ENCODE results near the gene BLNK.
"Not testable (repeated sequence)": the region's sequence is repeated elsewhere in the genome, so short reads cannot be mapped to it uniquely, and the experiment has no call there.

The BLNK gene

DNA sequence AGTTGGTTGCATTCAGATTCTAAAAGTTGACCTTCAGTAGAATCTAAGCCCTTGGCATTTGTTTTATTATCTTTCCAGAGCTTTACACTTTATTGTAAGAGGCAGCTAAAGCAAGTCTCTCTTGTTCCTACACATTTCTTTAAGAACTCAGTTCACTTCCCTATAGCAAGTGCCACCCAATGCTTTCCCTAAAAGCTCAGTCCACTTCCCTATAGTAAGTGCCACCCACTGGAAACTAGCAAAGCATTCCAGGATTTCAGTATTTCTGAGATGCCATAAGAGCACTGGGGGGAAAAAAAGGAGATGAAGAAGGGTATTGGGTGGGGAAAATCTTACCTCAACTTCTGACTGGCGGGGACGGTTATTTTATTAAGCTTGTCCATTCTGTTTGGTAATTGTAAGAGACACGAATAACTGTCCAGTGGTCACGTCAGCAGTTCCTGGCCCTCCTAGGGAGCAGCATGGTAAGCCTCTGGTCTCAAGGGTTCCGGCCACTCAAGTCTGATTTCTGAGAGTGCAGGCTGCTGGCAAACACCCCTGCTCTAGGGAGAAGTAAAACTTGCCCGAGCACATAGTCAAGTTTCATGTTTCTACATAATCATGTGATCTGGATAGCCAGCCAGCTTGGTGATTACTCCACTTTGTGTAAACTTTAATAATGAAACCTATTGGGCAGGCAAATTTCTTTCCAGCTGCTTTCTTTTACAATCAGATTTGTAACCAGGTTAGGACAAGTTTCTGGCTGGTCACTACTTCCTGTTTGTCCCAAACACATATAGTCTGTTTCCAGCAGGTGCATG lies at the start of gene BLNK:
TSS of gene BLNK (minus strand) at position 554 of the 800 bp plus-strand sequence. CDS start at position 383, 171 bp downstream.
- DNase-seq (ENCODE audit: low spot score) = peak; percentile 90

DNA sequence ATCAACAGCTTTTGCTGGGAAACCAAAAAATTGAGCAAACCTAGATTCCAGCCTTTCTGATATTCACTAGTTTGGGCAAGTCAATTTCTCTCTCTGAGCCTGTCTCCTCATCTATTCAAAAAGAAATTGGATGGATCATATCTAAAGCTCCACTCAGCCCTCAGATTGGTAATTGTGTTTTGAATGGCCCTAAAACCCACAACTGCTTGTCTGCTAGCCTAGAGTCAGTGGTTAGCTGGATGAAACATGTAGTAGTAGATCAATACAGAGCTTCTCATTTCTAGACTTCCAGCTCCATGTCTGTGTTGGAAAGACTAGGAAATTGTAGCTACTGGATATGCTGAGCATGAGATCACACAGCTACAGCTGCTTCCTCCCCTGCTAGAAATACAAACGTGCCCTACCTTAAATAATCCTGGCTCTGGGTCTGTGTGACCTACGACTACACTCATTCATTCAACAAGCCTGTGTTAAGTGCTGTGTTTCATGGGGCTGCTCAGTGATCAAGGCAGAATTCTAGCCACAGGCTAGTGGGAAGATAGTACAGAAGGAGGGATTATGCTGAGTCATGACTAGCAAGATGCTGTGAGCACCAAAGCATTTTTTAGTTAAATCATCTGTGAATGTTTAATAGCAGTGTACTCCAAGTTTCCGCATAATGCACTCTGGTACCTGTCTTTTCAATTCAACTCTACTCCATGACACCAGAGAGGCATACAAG lies 48.5 kb upstream of the BLNK start:
- no peak for DNase-seq (ENCODE audit: low spot score)

DNA sequence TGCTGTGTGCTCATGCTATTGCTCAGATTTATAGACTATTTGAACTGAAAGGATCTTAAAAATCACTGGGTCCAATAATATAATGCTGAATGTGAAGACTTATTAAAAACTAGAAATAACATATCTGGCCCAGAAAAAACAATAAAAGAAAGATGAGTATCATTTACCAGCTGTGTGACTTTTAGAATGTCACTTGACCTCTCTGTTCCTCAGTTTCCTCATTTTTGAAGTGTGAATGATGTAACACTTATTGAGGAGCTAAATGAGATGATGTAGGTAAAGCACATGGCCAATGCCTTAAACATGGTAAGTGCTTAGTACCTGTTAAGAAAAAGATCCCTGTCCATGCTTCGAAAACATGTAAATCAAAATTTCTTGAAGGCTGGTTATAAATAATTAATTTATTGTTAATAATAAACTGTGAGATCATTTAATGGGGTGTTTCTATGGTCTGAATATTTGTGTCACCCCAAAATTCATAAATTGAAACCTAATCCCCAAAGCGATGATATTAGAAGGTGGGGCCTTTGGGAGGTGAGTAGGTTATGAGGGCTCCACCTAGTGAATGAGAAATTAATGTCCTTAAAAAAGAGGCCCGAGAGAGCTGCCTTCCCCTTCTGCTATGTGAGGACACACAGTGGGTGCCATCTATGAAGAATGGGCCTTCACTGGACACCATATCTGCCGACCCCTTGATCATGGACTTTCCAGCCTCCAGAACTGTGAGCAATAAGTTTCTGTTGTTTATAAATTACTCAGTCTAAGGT lies 45.9 kb upstream of the BLNK start:
- peak; percentile 40 for DNase-seq (ENCODE audit: low spot score)

DNA sequence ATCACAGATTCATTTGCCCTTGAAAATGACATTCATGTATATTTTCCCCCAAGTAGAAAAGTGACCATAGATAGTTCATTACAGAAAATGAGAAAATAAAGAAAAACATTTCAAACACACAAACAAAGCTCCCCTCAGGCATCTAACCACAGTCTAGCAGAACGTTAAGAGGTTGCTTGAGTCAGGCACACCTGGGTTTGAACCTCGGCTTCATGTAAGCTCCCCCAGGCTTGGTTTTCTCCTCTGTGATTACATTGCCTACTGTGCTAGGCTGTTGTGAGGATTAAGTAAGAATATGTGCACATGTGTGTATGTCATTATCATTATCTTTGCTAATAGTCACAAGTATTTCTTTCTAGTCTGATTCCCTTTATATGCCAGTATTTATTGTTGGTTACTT lies 42.0 kb upstream of the BLNK start:
- DNase-seq (ENCODE audit: low spot score) = no peak

DNA sequence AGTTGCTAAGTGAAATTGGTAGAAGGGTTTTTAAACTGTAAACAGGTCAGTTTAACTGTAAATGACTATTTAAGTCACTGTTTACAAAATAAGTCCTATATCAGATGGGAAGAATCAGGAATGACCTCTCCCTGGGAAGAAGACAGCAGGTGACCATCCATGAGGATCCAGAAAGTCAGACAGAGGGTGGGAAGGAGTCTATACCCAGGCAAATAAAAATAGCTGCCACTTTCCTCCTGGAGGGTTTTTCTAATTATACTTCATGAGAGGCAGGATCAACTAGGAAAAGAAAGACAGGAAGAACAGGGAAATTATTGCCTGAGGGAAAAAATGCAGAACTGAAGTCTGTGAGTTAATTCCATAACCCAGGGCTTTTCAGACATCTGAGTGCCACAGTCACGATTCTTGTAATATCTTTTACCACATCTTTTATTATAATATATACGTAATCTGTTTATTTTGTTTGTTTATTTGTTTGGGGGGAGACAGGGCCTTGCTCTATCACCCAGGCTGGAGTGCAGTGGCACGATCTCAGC lies 39.9 kb upstream of the BLNK start:
- no peak for DNase-seq (ENCODE audit: low spot score)

DNA sequence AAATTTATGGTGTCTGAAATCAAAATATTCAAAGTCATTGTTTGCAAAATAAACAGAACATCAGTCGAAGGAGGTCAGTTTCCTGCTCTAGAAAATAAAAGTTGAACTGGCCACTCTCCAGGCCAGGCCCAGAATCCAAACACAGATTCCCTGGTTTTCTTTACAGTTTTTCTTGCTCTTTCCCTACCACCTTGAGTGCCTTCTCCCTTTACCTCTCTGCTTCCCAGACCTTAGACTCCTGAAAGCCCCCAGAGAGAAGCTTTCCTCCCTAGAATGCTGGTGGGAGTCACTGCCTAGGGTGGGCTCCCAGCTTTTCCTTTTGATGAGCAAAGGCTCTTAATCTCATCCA lies 38.9 kb upstream of the BLNK start:
- DNase-seq (ENCODE audit: low spot score) = no peak

DNA sequence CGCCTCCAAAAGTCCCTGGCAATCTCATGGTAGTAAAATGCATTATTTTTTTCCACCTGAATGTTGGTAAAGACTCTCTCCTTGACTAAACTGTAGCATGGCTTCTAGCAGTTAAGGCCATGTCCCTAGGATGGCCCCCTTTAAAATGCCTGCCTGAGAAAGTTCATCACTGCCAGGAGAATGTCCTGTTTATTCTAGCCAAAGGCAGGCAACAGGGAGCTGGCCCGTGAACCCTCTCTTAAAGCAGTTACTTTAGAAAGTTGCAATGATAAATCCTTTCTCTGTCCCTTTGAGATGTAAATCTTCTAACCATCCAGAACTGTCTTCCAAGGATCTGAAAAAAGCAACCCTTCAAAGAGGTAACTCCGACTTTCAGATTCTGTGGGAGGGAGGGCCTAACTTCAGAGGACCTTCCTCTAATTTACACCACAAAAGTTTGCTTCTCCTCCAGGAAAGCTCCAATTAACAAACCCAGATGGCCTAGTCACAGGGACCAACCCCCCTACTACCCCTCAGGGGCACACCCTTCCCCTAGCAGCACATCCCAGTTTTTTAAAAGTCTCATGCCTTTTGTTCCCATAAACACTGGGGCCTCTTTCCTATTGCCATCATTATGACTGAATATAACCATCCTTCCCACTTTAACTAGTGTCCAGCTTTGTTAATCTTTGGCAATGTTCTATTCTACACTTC lies 38.4 kb upstream of the BLNK start:
- no peak for DNase-seq (ENCODE audit: low spot score)

DNA sequence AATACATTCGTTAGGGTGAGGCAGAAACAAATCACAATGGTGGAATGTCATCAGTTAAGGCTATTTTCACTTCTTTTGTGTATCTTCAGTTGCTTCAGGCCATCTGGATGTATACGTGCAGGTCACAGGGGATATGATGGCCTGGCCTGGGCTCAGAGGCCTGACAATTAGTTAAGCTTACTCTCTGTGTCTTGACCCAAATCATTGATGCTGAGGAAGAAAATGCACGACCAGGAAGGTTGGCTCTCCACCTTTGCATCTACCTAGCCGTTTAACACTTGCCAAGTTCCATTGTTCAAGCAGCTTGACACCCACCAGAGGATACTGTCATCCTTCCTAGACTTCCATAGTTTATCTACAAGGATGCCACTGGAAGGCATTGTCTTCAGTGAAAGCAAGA lies 37.5 kb upstream of the BLNK start:
- DNase-seq (ENCODE audit: low spot score) = not testable (repeated sequence)

DNA sequence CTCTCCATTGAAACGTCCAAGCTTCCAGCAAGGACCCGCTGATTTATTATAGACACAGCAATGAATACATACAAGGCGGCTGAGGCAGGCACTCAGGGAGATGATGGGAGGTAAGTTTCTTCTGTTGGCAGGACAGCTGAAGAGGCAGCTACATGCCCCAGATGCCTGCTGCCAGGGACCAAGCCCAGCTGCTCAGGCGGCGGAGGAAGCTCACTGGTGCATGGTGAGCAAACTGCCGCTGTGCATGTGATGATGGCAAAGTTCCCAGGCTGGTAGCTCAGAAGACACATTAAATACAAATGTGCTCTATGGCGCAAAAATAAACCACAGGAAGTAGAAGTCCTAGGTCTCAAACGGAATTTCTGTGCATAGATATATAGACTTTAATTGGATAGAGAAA lies 35.1 kb upstream of the BLNK start:
- peak; percentile 93 for DNase-seq (ENCODE audit: low spot score)

DNA sequence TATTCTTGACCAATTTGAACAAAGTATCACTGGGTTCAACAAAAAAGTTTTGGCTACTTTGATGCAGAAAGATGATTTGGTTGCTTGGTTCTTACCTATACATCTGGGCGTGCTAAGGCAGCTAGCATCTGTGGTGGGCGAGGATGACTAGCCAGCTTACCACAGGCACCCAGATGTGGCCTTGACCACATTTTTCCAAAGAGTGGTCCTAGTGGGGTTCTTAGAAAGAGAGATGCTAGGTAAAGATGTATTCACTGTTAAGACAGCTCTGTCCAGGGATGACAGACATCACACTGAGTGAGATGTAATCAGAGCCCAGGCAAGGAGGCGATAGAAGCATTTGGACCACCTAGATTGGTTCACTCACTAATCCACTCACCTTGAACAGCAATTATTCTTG lies 33.6 kb upstream of the BLNK start:
- DNase-seq (ENCODE audit: low spot score) = no peak

DNA sequence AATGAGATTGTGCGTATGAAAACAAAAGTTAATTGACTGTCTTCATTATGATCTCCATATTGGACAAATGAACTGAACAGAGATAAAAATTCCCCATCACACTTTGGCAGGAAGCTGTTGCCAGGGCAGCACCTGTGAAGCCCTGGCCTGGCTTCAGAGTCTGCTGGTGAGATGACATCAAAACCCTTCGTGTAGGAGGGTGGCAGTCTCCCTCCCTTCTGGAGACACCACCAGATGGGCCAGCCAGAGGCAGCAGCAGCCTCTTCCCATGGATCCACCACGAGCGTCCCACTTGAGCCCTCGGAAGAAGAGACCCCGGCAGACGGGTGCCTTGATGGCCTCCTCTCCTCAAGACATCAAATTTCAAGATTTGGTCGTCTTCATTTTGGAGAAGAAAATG lies 32.9 kb upstream of the BLNK start, which contains the start of gene DNTT:
TSS of gene DNTT (plus strand) at position 205 of the 400 bp plus-strand sequence. CDS start at position 269, 64 bp downstream.
- DNase-seq (ENCODE audit: low spot score) = no peak

DNA sequence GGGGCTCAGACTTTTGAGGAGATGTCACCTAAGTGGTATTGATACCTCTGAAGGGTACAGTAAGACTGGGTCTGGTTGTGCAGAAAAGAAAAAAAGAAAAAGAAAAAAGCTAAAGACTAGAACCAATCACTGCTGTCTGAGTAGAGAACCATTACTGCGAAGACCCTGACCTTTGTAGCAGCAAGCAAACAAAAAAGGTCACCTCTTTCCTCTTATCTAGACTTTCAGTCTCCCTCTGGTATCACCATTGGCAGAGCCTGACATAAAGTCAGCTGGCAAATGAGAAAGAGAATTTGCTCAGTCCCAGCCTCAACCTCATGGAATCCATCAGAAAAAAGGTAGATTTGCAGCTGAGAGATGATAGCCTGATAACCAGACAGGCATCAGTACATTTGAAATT lies 30.2 kb upstream of the BLNK start:
- no peak for DNase-seq (ENCODE audit: low spot score)

DNA sequence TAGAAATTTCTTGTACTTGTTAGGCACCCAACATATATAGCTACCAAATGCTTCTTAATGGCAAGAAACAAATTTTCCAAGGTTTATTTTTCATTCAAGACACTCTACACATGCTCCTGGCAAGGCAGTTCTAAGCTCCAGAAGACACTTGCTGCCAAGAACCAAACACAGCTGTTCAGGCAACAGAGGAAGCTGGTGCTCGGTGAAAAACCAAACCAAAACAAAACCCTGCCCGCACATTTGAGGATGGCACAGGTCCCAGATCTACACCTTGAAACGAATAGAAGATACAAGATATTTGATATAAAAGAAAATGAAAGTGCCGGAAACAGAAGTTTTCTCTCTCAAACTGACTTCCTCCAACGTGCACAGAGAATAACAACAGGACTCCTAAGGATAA lies 28.0 kb upstream of the BLNK start:
- DNase-seq (ENCODE audit: low spot score) = peak; percentile 39

DNA sequence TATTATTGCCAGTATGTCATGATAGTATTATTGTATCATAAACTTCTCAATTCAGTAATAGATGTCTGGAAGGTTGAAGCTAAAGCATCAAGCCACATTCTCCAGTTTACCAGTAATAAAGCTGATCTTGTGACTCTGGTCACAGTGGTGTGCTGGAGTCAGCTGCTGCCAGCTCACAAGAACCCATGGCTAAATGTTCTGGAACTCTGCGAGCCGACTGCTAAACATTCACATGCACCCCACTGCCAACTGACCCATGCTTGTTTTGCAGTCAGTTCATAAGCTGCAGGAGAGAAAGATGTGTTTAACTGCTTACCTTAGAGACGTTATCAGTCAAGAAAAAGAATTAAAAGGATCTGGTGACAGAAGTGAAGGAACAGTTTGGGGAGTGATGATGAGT lies 27.0 kb upstream of the BLNK start:
- no peak for DNase-seq (ENCODE audit: low spot score)

DNA sequence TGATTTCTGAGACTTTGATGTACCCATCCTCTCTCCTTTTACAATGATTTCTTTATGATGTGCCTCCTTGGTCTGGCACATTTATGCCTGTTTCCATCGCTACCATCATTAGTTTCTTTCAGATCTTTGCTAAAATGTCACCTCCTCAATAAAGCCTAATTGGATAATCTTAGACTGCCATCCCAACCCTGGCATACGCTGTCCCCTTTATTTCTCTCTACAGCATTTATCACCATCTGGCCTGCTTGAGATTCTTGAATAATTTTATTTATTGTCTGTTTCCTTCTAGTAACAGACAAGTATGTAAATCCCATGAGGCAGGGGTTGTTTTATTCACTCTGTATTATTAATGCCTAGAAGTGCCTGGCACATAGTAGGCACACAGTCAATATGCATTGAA lies 26.1 kb upstream of the BLNK start:
- DNase-seq (ENCODE audit: low spot score) = no peak

DNA sequence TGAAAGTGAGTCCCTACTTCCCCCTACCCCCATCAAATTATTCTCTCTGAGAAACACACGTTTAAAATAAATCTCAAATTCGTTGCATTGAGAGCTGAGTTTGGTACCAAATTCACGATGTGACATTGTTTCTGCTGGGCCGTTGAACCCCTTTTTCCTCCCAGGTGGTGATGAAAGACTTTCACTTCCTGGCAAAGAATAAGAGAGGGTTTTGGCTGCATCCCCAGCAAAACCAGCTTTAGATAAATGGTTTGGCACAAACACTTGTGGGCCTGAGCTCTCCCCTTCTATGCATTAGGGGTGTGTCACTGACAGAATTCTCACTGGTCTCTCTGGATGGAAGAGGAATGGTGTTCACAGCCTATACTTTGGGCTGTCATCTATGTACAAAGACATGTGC lies 24.1 kb upstream of the BLNK start:
- DNase-seq (ENCODE audit: low spot score) = no peak

DNA sequence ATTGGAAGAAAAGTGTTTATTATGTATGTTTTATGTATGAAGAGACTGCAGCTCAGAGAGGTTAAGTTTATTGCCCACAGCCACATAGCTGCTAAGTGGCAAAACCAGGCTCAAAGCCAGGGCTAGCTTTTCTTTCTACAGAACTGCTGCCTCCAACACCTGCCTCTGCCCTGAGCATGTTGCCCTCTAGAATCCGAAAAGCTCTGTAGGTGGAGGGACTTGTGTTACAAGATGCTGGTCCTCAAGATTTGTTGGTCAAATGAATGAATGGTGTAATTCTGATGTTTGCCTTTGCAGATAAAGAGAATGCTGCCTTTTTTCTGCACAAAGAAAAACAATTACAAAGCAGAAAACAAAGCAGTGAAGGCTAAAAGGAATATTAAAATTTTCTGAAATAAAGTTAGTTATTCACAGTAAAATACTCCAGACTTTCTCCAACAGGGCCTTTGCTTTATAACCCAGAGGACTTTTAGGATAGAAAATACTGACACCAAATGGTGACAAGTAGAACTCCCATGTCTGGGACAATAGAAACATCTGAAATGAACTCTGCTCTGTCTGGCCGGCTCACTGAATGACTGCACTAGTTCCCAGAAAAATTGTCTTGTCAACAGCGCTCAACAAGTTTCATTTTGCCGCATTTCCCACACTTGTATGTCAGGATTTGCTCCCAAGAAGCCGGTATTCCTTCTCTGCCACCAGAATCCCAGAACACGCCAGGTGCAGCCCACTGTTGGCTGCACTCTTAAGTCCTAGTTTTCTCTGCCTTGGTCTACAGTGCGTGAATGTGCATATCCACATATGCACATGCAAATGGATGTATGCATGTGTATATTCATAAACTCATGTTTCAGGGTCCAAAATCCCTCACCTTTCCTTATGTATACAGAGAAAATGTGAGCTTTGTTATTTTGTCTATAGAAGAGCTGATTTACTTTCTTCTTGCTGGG lies 21.9 kb upstream of the BLNK start:
- DNase-seq (ENCODE audit: low spot score) = peak; percentile 83

DNA sequence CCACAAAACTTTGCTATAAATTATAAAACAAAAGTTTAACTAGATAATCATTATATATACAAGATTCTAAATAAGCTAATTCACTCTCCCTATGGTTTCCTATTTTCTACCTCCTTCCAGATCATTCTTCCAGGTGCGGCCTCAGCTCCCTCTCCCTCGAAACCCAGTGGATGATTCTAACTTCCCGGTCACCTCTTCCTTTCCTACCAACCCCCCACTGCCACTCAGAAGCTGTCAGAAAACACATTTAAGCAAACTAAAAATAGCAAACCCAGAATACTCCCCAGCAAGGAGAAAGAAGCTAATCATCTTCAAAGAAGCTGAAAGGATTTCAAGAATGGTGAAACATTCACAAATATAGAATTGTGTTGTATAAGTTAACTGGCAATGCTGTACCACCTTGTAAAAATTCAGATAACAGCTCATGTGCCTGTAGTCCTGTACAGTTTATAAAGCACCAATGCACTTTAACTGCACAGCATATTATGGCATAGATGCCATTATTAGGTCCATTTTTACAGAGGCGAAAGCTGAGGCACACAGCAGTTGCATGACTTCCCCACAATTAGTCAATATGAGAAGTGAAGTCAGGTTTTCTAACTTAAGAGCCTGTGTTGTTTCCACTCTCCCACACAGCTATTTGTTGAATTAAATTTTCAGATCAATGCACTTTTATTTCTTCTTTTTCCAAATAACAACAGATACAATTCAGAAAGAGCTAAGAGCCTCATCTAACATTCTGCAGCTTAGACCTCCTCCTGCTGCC lies 19.2 kb upstream of the BLNK start:
- DNase-seq (ENCODE audit: low spot score) = no peak

DNA sequence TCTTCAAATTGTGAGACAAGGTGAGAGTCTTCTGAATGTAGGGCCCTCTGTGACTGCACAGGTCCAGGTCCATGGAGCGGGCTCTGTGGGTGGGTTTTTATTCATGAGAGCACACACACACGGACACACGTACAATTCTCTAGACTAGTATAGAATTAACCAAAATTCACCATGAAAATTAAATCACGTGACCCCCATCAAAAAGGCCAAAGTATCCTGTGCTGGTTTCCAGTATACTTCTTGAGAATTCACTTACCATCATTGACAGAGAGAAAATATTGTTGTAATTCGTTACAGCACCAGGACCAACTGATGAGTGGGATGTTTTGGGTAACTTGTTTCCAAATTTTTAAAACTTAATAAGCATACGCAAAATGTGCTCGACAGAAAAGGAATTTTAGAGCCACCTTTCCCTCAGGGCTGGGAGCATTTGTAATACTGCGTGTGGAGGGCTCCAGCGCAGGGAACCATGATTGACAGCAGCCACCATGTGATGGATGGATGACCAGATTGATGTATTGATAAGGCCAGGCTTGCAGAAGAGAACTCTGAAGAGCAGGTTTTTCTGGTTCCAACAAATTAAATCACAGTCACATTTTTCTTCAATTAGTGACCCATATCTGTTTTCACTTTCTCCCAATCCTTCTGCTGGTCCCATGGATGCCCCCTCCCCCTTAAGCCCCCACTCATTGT lies 18.0 kb upstream of the BLNK start:
- no peak for DNase-seq (ENCODE audit: low spot score)

Measured in NAMALWA (cell line).